Dendritic cell treated with granulocyte-macrophage colony-stimulating factor and Interleukin-4, amounts not matched to agents 40 ng/mL and 50 ng/mL, for 4 days (primary cell): ENCODE results near the gene CAMKMT.

Source experiments
- H3K27ac Mint-ChIP-seq: one replicate; pipeline ENCODE4 v1.8.0; 2022; ENCODE audit warnings: mild to moderate bottlenecking, mixed read lengths
- H3K27me3 Mint-ChIP-seq: one replicate; pipeline ENCODE4 v1.8.0; 2022; ENCODE audit warnings: mild to moderate bottlenecking, mixed read lengths
- H3K36me3 Mint-ChIP-seq: one replicate; pipeline ENCODE4 v1.8.0; 2022; ENCODE audit warnings: low read depth, mixed read lengths
- H3K4me1 Mint-ChIP-seq: one replicate; pipeline ENCODE4 v1.8.0; 2022; ENCODE audit warnings: low read depth, mixed read lengths
- H3K4me3 Mint-ChIP-seq: one replicate; pipeline ENCODE4 v1.8.0; 2022; ENCODE audit warnings: mild to moderate bottlenecking, moderate library complexity, mixed read lengths
- H3K9me3 Mint-ChIP-seq: one replicate; pipeline ENCODE4 v1.8.0; 2022; ENCODE audit warnings: mixed read lengths
- intact Hi-C: fragments of 100-400 bp; cut with micrococcal nuclease; formaldehyde crosslinking; loops from one replicate; pipeline ENCODE4 v1.15.0; 2022

Gene CAMKMT

GRCh38 chr2:44635725-44636124, 274.0 kb downstream of the CAMKMT start:
- Mint-ChIP-seq H3K27ac (no peak overlapping the region), H3K36me3 (no peaks in the 10 kb centered on the region), H3K4me3 (no peak overlapping the region), H3K4me1 (no peaks in the 10 kb centered on the region), H3K27me3 (no peaks in the 10 kb centered on the region), H3K9me3 (peaks cover 26% of the 10 kb centered on the region)
- intact Hi-C loops: no loop called here

GRCh38 chr2:44638649-44639048, 276.9 kb downstream of the CAMKMT start:
- Mint-ChIP-seq H3K27ac (no peak overlapping the region), H3K4me1 (no peaks in the 10 kb centered on the region), H3K36me3 (no peaks in the 10 kb centered on the region), H3K27me3 (no peaks in the 10 kb centered on the region), H3K4me3 (no peak overlapping the region), H3K9me3 (peaks cover 14% of the 10 kb centered on the region)
- intact Hi-C loops: no loop called here

GRCh38 chr2:44639399-44639798, 277.7 kb downstream of the CAMKMT start:
- Mint-ChIP-seq H3K27me3 (no peaks in the 10 kb centered on the region), H3K36me3 (no peaks in the 10 kb centered on the region), H3K27ac (no peak overlapping the region), H3K4me3 (no peak overlapping the region), H3K9me3 (peaks cover 6% of the 10 kb centered on the region), H3K4me1 (no peaks in the 10 kb centered on the region)
- intact Hi-C loops: no loop called here

GRCh38 chr2:44642123-44642857, 280.5 kb downstream of the CAMKMT start:
- Mint-ChIP-seq H3K27me3 (no peaks in the 10 kb centered on the region), H3K4me3 (no peak overlapping the region), H3K4me1 (no peaks in the 10 kb centered on the region), H3K9me3 (no peaks in the 10 kb centered on the region), H3K36me3 (no peaks in the 10 kb centered on the region), H3K27ac (no peak overlapping the region)
- intact Hi-C loops: no loop called here

- H3K27me3 Mint-ChIP-seq: no peaks in the 10 kb centered on the region
- no peak overlapping the region for H3K4me3 Mint-ChIP-seq
- H3K9me3 Mint-ChIP-seq: no peaks in the 10 kb centered on the region
- H3K36me3 Mint-ChIP-seq: no peaks in the 10 kb centered on the region
- intact Hi-C loops: no loop called here
- H3K4me1 Mint-ChIP-seq: no peaks in the 10 kb centered on the region
- H3K27ac Mint-ChIP-seq: no peak overlapping the region
These were observed 284.2 kb downstream of the CAMKMT start for GRCh38 chr2:44645937-44646336.

GRCh38 chr2:44649381-44649780, 287.6 kb downstream of the CAMKMT start:
- H3K27me3 Mint-ChIP-seq: no peaks in the 10 kb centered on the region
- no peaks in the 10 kb centered on the region for H3K9me3 Mint-ChIP-seq
- no peak overlapping the region for H3K27ac Mint-ChIP-seq
- no peaks in the 10 kb centered on the region for H3K36me3 Mint-ChIP-seq
- H3K4me1 Mint-ChIP-seq: no peaks in the 10 kb centered on the region
- intact Hi-C loops: no loop called here
- no peak overlapping the region for H3K4me3 Mint-ChIP-seq

GRCh38 chr2:44650796-44651195, 289.0 kb downstream of the CAMKMT start:
- H3K27ac Mint-ChIP-seq: no peak overlapping the region
- intact Hi-C loops: no loop called here
- no peaks in the 10 kb centered on the region for H3K4me1 Mint-ChIP-seq
- H3K36me3 Mint-ChIP-seq: no peaks in the 10 kb centered on the region
- H3K9me3 Mint-ChIP-seq: no peaks in the 10 kb centered on the region
- no peak overlapping the region for H3K4me3 Mint-ChIP-seq
- no peaks in the 10 kb centered on the region for H3K27me3 Mint-ChIP-seq

GRCh38 chr2:44651974-44652373, 290.2 kb downstream of the CAMKMT start:
- no peaks in the 10 kb centered on the region for H3K36me3 Mint-ChIP-seq
- H3K4me1 Mint-ChIP-seq: no peaks in the 10 kb centered on the region
- H3K4me3 Mint-ChIP-seq: no peak overlapping the region
- no peaks in the 10 kb centered on the region for H3K9me3 Mint-ChIP-seq
- H3K27ac Mint-ChIP-seq: no peak overlapping the region
- H3K27me3 Mint-ChIP-seq: no peaks in the 10 kb centered on the region
- intact Hi-C loops: no loop called here

- Mint-ChIP-seq H3K36me3 (no peaks in the 10 kb centered on the region), H3K4me1 (no peaks in the 10 kb centered on the region), H3K4me3 (no peak overlapping the region), H3K9me3 (no peaks in the 10 kb centered on the region), H3K27me3 (no peaks in the 10 kb centered on the region), H3K27ac (no peak overlapping the region)
- intact Hi-C loops: no loop called here
These were observed 291.0 kb downstream of the CAMKMT start for GRCh38 chr2:44652701-44653100.

- H3K36me3 Mint-ChIP-seq: no peaks in the 10 kb centered on the region
- H3K9me3 Mint-ChIP-seq: no peaks in the 10 kb centered on the region
These were observed 293.7 kb downstream of the CAMKMT start for GRCh38 chr2:44655401-44655864.

GRCh38 chr2:44656460-44656859, 294.7 kb downstream of the CAMKMT start:
- intact Hi-C loops: no loop called here
- no peaks in the 10 kb centered on the region for H3K27me3 Mint-ChIP-seq

More at GRCh38 chr2:44655401-44655864, 293.7 kb downstream of the CAMKMT start:
- no peak overlapping the region for H3K27ac Mint-ChIP-seq
- H3K4me1 Mint-ChIP-seq: no peaks in the 10 kb centered on the region
- H3K4me3 Mint-ChIP-seq: no peak overlapping the region
- H3K27me3 Mint-ChIP-seq: no peaks in the 10 kb centered on the region
- intact Hi-C loops: no loop called here

GRCh38 chr2:44663471-44664073, 301.8 kb downstream of the CAMKMT start:
- Mint-ChIP-seq H3K36me3 (no peaks in the 10 kb centered on the region), H3K4me1 (no peaks in the 10 kb centered on the region), H3K27me3 (peaks cover 4% of the 10 kb centered on the region), H3K9me3 (no peaks in the 10 kb centered on the region), H3K4me3 (no peak overlapping the region), H3K27ac (no peak overlapping the region)
- intact Hi-C loops: no loop called here

More at GRCh38 chr2:44656460-44656859, 294.7 kb downstream of the CAMKMT start:
- no peaks in the 10 kb centered on the region for H3K4me1 Mint-ChIP-seq
- no peak overlapping the region for H3K4me3 Mint-ChIP-seq
- H3K9me3 Mint-ChIP-seq: no peaks in the 10 kb centered on the region
- no peaks in the 10 kb centered on the region for H3K36me3 Mint-ChIP-seq
- H3K27ac Mint-ChIP-seq: no peak overlapping the region

GRCh38 chr2:44668336-44668735, 306.6 kb downstream of the CAMKMT start:
- Mint-ChIP-seq H3K4me3 (no peak overlapping the region), H3K36me3 (no peaks in the 10 kb centered on the region), H3K27ac (no peak overlapping the region), H3K9me3 (no peaks in the 10 kb centered on the region), H3K4me1 (no peaks in the 10 kb centered on the region), H3K27me3 (peaks cover 7% of the 10 kb centered on the region)
- intact Hi-C loops: no loop called here

GRCh38 chr2:44671276-44671675, 309.5 kb downstream of the CAMKMT start:
- Mint-ChIP-seq H3K27ac (no peak overlapping the region), H3K36me3 (no peaks in the 10 kb centered on the region), H3K27me3 (peaks cover 9% of the 10 kb centered on the region), H3K9me3 (no peaks in the 10 kb centered on the region), H3K4me1 (no peaks in the 10 kb centered on the region), H3K4me3 (no peak overlapping the region)
- intact Hi-C loops: no loop called here

GRCh38 chr2:44671916-44672315, 310.2 kb downstream of the CAMKMT start:
- Mint-ChIP-seq H3K4me1 (no peaks in the 10 kb centered on the region), H3K9me3 (no peaks in the 10 kb centered on the region), H3K4me3 (no peak overlapping the region), H3K27me3 (peaks cover 9% of the 10 kb centered on the region), H3K27ac (no peak overlapping the region), H3K36me3 (no peaks in the 10 kb centered on the region)
- intact Hi-C loops: no loop called here
